Cortex of kidney (tissue), 1 donor: ENCODE data around the gene EIF5A2.

Experiments used
- DNase-seq: peaks from one replicate; lab custom pipeline; 2025; lab: John Stamatoyannopoulos, UW

Gene EIF5A2

DNA sequence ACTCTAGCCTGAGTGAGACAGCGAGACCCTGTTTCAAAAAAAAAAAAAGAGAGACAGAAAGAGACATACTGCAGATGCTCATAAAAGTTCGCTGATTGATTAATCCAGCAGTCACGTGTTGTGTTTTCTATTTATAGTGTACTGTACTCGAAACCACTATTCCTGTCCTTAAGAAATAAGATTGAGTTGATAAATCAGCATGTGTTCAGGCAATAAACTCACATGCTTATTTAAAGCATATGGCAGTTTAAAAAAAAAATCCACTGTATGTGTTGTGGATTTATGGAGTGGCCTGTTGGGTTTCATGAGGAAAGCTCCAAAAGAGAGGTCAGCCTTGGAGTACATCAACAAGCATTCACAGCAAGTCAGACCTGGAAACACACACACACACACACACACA is 56.1 kb downstream of the EIF5A2 start:
- DNase-seq, result no peak

DNA sequence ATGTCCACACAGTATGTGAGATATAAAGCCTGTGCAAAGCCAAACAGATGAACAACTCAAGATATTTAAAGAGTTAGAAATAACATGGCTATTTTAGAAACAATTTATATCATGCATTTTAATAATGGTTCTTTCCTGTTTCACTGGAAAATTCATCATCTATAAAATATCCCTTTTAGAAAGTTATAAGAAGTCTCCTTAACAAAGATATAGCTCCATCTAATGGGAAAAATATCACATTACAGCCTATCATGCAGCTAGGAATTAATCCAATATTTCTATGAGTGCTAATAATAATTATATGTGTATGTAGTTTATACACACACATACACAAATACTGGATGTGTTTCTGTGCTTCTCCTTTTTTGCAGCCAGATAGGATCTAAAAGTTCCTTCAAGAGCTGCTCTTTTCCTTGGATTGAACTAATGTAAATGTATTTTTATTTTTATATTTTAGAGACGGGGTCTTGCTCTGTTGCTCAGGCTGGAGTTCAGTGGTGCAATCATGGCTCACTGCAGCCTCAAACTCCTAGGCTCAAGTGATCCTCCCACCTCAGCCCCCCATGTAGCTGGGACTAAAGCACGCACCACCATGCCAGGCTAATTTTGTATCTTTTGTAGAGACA is 60.0 kb downstream of the EIF5A2 start:
- DNase-seq, result no peak

DNA sequence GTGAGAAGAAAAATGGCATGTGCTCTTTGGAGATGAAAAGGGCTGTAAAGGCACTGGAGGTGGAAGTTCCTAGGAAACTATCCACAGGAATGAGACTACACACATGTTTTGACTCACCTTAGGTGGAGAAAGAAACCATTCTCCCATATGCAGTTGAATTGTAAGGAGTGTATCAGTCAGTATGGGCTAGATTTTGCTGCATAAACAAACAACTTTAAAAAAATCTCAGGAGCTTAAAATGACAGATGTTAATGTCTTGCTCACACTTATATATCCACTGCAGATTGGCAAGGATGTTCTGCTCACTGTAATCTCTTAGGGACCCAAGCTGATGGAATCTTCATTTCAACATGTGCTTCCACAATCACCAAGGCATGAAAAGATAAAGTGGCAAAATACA is 64.1 kb downstream of the EIF5A2 start:
- DNase-seq, result no peak

DNA sequence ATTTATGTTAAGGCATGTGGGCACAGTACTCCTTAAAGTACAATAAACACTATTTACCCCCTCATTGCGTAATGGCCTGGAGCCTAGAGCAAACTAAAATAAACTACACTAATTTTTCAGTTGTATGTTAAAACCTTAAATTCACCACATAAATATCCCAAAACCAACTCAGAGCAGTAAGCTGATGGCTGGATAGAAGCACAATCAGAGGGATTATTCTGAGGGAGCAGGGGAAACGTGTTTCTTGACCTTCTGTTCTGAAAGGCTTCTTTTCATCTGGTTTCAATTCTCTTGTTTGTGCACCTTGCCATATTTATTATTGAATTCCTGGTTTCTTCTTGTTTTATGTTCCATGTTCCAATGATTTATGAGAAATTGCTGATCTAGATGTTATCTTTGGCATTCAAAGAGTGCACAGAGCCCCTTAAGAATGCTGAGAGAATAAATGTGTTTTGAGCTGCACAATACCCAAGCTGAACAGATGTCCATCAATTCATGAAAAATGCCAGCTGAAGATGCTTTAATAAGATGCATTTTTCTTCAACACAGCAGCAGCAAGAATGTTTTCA is 68.1 kb downstream of the EIF5A2 start:
- no peak for DNase-seq

DNA sequence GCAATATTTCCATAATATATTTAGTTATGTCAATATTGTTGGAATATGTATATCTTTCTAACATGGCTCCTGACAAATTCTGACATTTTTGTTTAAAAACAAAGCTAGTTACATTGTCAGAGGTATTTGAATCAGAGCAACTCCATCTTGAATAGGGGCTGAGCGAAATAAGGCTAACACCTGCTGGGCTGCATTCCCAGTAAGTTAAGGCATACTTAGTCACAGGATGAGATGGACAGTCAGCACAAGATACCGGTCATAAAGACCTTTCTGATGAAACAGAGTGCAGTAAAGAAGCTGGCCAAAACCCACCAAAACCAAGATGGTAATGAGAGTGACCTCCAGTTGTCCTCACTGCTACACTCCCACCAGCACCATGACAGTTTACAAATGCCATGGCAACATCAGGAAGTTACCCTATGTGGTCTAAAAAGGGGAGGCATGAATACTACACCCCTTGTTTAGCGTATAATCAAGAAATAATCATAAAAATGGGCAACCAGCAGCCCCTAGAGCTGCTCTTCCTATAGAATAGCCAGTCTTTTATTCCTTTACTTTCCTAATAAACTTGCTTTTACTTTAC is 68.8 kb downstream of the EIF5A2 start:
- no peak for DNase-seq
